HepG2 (cell line): ENCODE data around the gene ABHD2. TPM values are rescaled to one million over a fixed set of nuclear protein-coding genes. Genes with fewer than 3 reads are reported as not detected.

Experiments
- ATAC-seq: fragments of 200-7000 bp; cut with Tn5 transposase; 3 replicates; pipeline ENCODE4 v1.9.1; 2020; ENCODE audit warnings: mild to moderate bottlenecking, moderate library complexity
- BruUV-seq: library from RNA; stranded (reverse); fragments of 400-500 nt; replicated peaks from 2 replicates; lab custom pipeline; 2021; lab: Mats Ljungman, UMichigan
- CTCF ChIA-PET: fragments of 300-600 bp; formaldehyde crosslinking; extraction: SDS; loops from one replicate; lab custom pipeline; 2021; ENCODE audit warnings: low total read pairs, inconsistent platforms, low intra/inter-chr PET ratio; lab: Yijun Ruan, JAX
- POLR2A ChIA-PET: fragments of 350-600 bp; sonication (Branson Sonifier 250); formaldehyde crosslinking; loops from one replicate; lab custom pipeline; 2020; ENCODE audit warnings: antibody characterized with exemption, inconsistent platforms; lab: Yijun Ruan, JAX
- DNase-seq: peaks from one replicate; pipeline ENCODE4 v3.0.0-alpha.2; 2015; ENCODE audit warnings: low spot score
- FAIRE-seq: peaks from 3 replicates; lab custom pipeline; 2011; peaks lifted over from hg19 to GRCh38; lab: Jason Lieb, UNC
- H2AFZ ChIP-seq: one replicate; pipeline ENCODE4 v1.6.1; 2011; ENCODE audit warnings: low read length, inconsistent platforms
- H3K27ac ChIP-seq: fragments of 300-600 bp; 3 replicates; pipeline ENCODE4 v1.8.0; 2011; ENCODE audit warnings: mixed run types, mild to moderate bottlenecking, mixed read lengths, low read length, inconsistent platforms; ENCODE audit not compliant: insufficient read depth; ENCODE audit errors: extremely low read length
- H3K27me3 ChIP-seq, 2 experiments: fragments of 200-600 bp in 1 of 2; 2 replicates in 1 of 2; 3 replicates in 1 of 2; pipeline versions ENCODE4 v1.6.0 to v1.8.0; 2011; ENCODE audit warnings: low read length in 2 of 2, mild to moderate bottlenecking in 2 of 2, moderate library complexity in 2 of 2, inconsistent platforms in 1 of 2; ENCODE audit not compliant: insufficient read depth in 2 of 2, control insufficient read depth in 1 of 2
- H3K36me3 ChIP-seq, 2 experiments: fragments of 200-600 bp in 1 of 2; replicated peaks in 1 of 2; 2 replicates in 1 of 2; 3 replicates in 1 of 2; pipeline versions ENCODE4 v1.5.1 to v1.8.0; 2011; ENCODE audit warnings: low read length in 2 of 2, inconsistent platforms in 1 of 2; ENCODE audit not compliant: insufficient read depth in 2 of 2, control insufficient read depth in 1 of 2
- H3K4me1 ChIP-seq: 2 replicates; pipeline ENCODE4 v1.5.1; 2012; ENCODE audit warnings: low read length, inconsistent platforms; ENCODE audit not compliant: insufficient read depth
- H3K4me2 ChIP-seq: 2 replicates; pipeline ENCODE4 v1.6.0; 2011; ENCODE audit warnings: low read depth, low read length, inconsistent platforms
- H3K4me3 ChIP-seq, 3 experiments: fragments of 200-600 bp in 1 of 3; sonication (generic), shearing (Covaris generic) in 1 of 3; replicated peaks in 1 of 3; 2 replicates each; pipeline ENCODE4 v1.5.1; 2011 to 2016; ENCODE audit warnings: low read length in 3 of 3, inconsistent platforms in 2 of 3, low read depth in 2 of 3, mild to moderate bottlenecking in 2 of 3, control low read depth in 1 of 3, mixed read lengths in 1 of 3; ENCODE audit not compliant: insufficient read depth in 1 of 3
- H3K79me2 ChIP-seq: one replicate; pipeline ENCODE4 v1.6.1; 2011; ENCODE audit warnings: low read length, inconsistent platforms; ENCODE audit not compliant: insufficient read depth
- H3K9ac ChIP-seq: 2 replicates; pipeline ENCODE4 v1.6.0; 2011; ENCODE audit warnings: mild to moderate bottlenecking, low read depth, low read length, inconsistent platforms; ENCODE audit not compliant: insufficient read depth
- H3K9me3 ChIP-seq: 2 replicates; pipeline ENCODE4 v1.5.1; 2012; ENCODE audit warnings: mild to moderate bottlenecking, low read length
- H4K20me1 ChIP-seq: 2 replicates; pipeline ENCODE4 v1.6.0; 2011; ENCODE audit warnings: inconsistent platforms, mild to moderate bottlenecking, low read length, moderate library complexity; ENCODE audit not compliant: insufficient read depth
- ATF7 ChIP-seq, 2 experiments: fragments of 450-650 bp in 1 of 2; sonication (generic) in 1 of 2; formaldehyde crosslinking in 1 of 2; IDR thresholded peaks; 2 replicates each; pipeline versions ENCODE4 v1.4.0 to v1.6.1; 2016 to 2020; ENCODE audit warnings: antibody characterized with exemption in 1 of 2, mild to moderate bottlenecking in 1 of 2, missing genetic modification reagents in 1 of 2
- CREB1 ChIP-seq, 2 experiments: fragments of 450-650 bp in 1 of 2; IDR thresholded peaks; 2 replicates each; pipeline ENCODE4 v1.6.1; 2016 to 2017; ENCODE audit warnings: control low read depth in 1 of 2, mild to moderate bottlenecking in 1 of 2, missing compliant biosample characterization in 1 of 2, missing genetic modification characterization in 1 of 2
- NR1H2 ChIP-seq: sonication (generic); formaldehyde crosslinking; IDR thresholded peaks from 2 replicates; pipeline ENCODE4 v1.8.1; 2022; ENCODE audit warnings: low read depth, missing genetic modification reagents, borderline replicate concordance
- POGK ChIP-seq: sonication (generic); formaldehyde crosslinking; conservative IDR thresholded peaks from 2 replicates; pipeline ENCODE4 v1.8.0; 2022; ENCODE audit warnings: mild to moderate bottlenecking, moderate library complexity, missing genetic modification reagents
- RERE ChIP-seq: IDR thresholded peaks from 2 replicates; pipeline ENCODE4 v1.6.1; 2016; ENCODE audit warnings: low read depth, missing genetic modification reagents, missing compliant biosample characterization
- SALL1 ChIP-seq: sonication (generic); formaldehyde crosslinking; IDR thresholded peaks from 2 replicates; pipeline ENCODE4 v1.8.0; 2022; ENCODE audit warnings: mild to moderate bottlenecking, missing genetic modification reagents
- ZBTB8A ChIP-seq: sonication (generic); formaldehyde crosslinking; IDR thresholded peaks from 2 replicates; pipeline ENCODE4 v1.4.0; 2020; ENCODE audit warnings: mild to moderate bottlenecking, low read depth, missing genetic modification reagents, borderline replicate concordance
- ZFP36 ChIP-seq: fragments of 150-350 bp; IDR thresholded peaks from 2 replicates; pipeline ENCODE4 v1.6.1; 2018; ENCODE audit warnings: borderline replicate concordance, low read length, low read depth; ENCODE audit not compliant: partially characterized antibody
- ZNF567 ChIP-seq: sonication (generic); formaldehyde crosslinking; IDR thresholded peaks from 2 replicates; pipeline ENCODE4 v1.8.1; 2023; ENCODE audit warnings: mild to moderate bottlenecking, missing genetic modification reagents, borderline replicate concordance
- ZSCAN29 ChIP-seq: sonication (generic); formaldehyde crosslinking; conservative IDR thresholded peaks from 2 replicates; pipeline ENCODE4 v1.4.0; 2020; ENCODE audit warnings: mild to moderate bottlenecking, missing genetic modification reagents
- WGBS: methylation state at CpG from one replicate; pipeline ENCODE4 v1.1.6; 2017; ENCODE audit warnings: low lambda C conversion rate; 5-methylcytosine and 5-hydroxymethylcytosine counted together
- in situ Hi-C: cut with HindIII; loops from 2 replicates; pipeline ENCODE4 v1.10.0; 2017; ENCODE audit warnings: low pct_unique_long_range_greater_than_20kb; ENCODE audit not compliant: extremely low pct_ligation_motif_present
- intact Hi-C: fragments of 100-400 bp; cut with micrococcal nuclease; formaldehyde crosslinking; loops from one replicate; pipeline ENCODE4 v1.10.0; 2022; ENCODE audit not compliant: unreplicated experiment
- polyA plus RNA-seq, 8 experiments: library from polyadenylated mRNA; depleted of rRNA in 3 of 8; stranded (reverse) in 7 of 8; unstranded in 1 of 8; fragments of >200 nt; fragmentation: Illumina TruSeq in 4 of 8; extraction: Trizol in 4 of 8; gene quantifications; 2 replicates each; pipeline versions ENCODE4 v1.2.1 to v1.2.3, GENCODE V29; 2011 to 2016; ENCODE audit warnings: low read depth in 4 of 8, missing spikeins in 1 of 8, mixed read lengths in 1 of 8; ENCODE audit not compliant: insufficient read depth in 1 of 8
- total RNA-seq, 5 experiments: library from RNA; depleted of rRNA; stranded (reverse); fragments of >200 nt; fragmentation: Illumina TruSeq; extraction: Trizol; gene quantifications; 2 replicates each; pipeline ENCODE4 v1.2.3, GENCODE V29; 2016; ENCODE audit warnings: low read depth in 1 of 5

ABHD2 gene
- total and polyA plus RNA-seq, 2 of the 13 experiments (the other 11 are each of a cell fraction or from before 2014, with no cell fraction given), result 14.8 to 22.4 TPM

- TF ChIP-seq ZFP36, result no peak
- TF ChIP-seq, all 625 proteins: peak for 0
Measured at GRCh38 chr15:89075846-89076245, 12.4 kb upstream of the ABHD2 start (continued).

GRCh38 chr15:89077750-89078149 lies 10.5 kb upstream of the ABHD2 start:
- CTCF ChIA-PET, result no interaction called here
- FAIRE-seq (no peak), ATAC-seq (no peak), DNase-seq (no peak)
- POLR2A ChIA-PET, result no interaction called here
- H3K4me2 ChIP-seq, result no peak overlapping the region
- no peaks in the 10 kb centered on the region; a peak in 1 of 5 replicates for H3K27me3 ChIP-seq
- WGBS, result 2% methylated on average over 1 of the region's 1 CpG
- no peak overlapping the region for H3K4me3 ChIP-seq
- no peak overlapping the region for H3K27ac ChIP-seq
- no peaks in the 10 kb centered on the region for H3K36me3 ChIP-seq
- intact Hi-C loops (no loop called here), in situ Hi-C loops (no loop called here)
- no peak overlapping the region for H2AFZ ChIP-seq
- no peaks in the 10 kb centered on the region for H4K20me1 ChIP-seq
- no peaks in the 10 kb centered on the region for H3K9me3 ChIP-seq
- H3K9ac ChIP-seq, result no peak overlapping the region
- BruUV-seq, result no TSS peak
- H3K4me1 ChIP-seq, result peaks cover 34% of the 10 kb centered on the region
- H3K79me2 ChIP-seq, result no peaks in the 10 kb centered on the region
- no peak for TF ChIP-seq ZBTB8A (CRISPR knock-in tag)
- no peak for TF ChIP-seq RERE (CRISPR knock-in tag)
- no peak for TF ChIP-seq POGK (CRISPR knock-in tag)
- no peak for TF ChIP-seq SALL1 (CRISPR knock-in tag)
- no peak for TF ChIP-seq ZNF567 (CRISPR knock-in tag)
- TF ChIP-seq ATF7 (IDR thresholded peaks at IDR 0.05), result peak; percentile 89
- TF ChIP-seq ATF7 (CRISPR knock-in tag; IDR thresholded peaks at IDR 0.05), result no peak
- no peak for TF ChIP-seq ZSCAN29 (CRISPR knock-in tag)
- peak; percentile 56; the same call in 1 of the 2 replicates for TF ChIP-seq CREB1 (IDR thresholded peaks at IDR 0.05)
- TF ChIP-seq CREB1 (CRISPR knock-in tag; IDR thresholded peaks at IDR 0.05), result no peak
- TF ChIP-seq NR1H2, result no peak
